Measurements from ENCODE around the gene AATK.

GRCh38 chr17:81156866-81157805 lies 8.9 kb downstream of the AATK start:
- TF ChIP-seq POLR2A (conservative IDR thresholded peaks at IDR 0.05) = no peak
- TF ChIP-seq ZFP36 (IDR thresholded peaks at IDR 0.05; ENCODE audit: low read depth, low read length, partially characterized antibody) = no peak
- no peak for TF ChIP-seq ARID3A (IDR thresholded peaks at IDR 0.05; ENCODE audit: borderline replicate concordance, low read depth, low read length)
- no peak for TF ChIP-seq CHD1 (IDR thresholded peaks at IDR 0.05; ENCODE audit: low read length)
- TF ChIP-seq XRCC5 (IDR thresholded peaks at IDR 0.05; ENCODE audit: low read depth, low read length) = no peak
- no peak for TF ChIP-seq RFX7 (CRISPR knock-in tag; IDR thresholded peaks at IDR 0.05)
- no peak for TF ChIP-seq ATF7 (IDR thresholded peaks at IDR 0.05)
